SK-N-SH (cell line): ENCODE results near the gene SETX. TPM values are rescaled to one million over a fixed set of nuclear protein-coding genes. Genes with fewer than 3 reads are reported as not detected.

Experiments
- CTCF ChIA-PET: fragments of 300-600, 350-600 bp; formaldehyde crosslinking; extraction: SDS; loops from one replicate; lab custom pipeline; 2021; lab: Yijun Ruan, JAX
- POLR2A ChIA-PET: fragments of 350-600 bp; sonication (Branson Sonifier 250); formaldehyde crosslinking; extraction: SDS; loops from one replicate; lab custom pipeline; 2020; ENCODE audit warnings: antibody characterized with exemption, inconsistent platforms; lab: Yijun Ruan, JAX
- DNase-seq: peaks from one replicate; pipeline ENCODE4 v3.0.0; 2012
- H2AFZ ChIP-seq: fragments of 200-600 bp; sonication (generic); 2 replicates; pipeline ENCODE4 v1.8.1; 2016; ENCODE audit warnings: antibody characterized with exemption, mild to moderate bottlenecking, low read depth
- H3F3A ChIP-seq: fragments of 200-600 bp; sonication (generic); replicated peaks from 2 replicates; pipeline ENCODE3; 2016; ENCODE audit warnings: antibody characterized with exemption, mild to moderate bottlenecking; ENCODE audit not compliant: insufficient read depth
- H3K27ac ChIP-seq, 2 experiments: fragments of 200-500 bp in 1 of 2; fragments of 200-600 bp in 1 of 2; sonication (Bioruptor generic) in 1 of 2; sonication (generic), shearing (Covaris generic) in 1 of 2; 2 replicates each; pipeline versions ENCODE4 v1.5.1 to v1.6.1; 2014 to 2016; ENCODE audit warnings: low read depth in 2 of 2, inconsistent platforms in 1 of 2, low read length in 1 of 2, mild to moderate bottlenecking in 1 of 2, mixed read lengths in 1 of 2
- H3K27me3 ChIP-seq: fragments of 200-600 bp; sonication (generic), shearing (Covaris generic); 2 replicates; pipeline ENCODE4 v1.6.1; 2016; ENCODE audit warnings: mixed run types; ENCODE audit not compliant: insufficient read depth
- H3K36me3 ChIP-seq, 2 experiments: fragments of 200-500 bp in 1 of 2; fragments of 200-600 bp in 1 of 2; sonication (Bioruptor generic) in 1 of 2; sonication (generic) in 1 of 2; replicated peaks in 1 of 2; 2 replicates each; pipeline versions ENCODE3 to v1.5.1; 2014 to 2016; ENCODE audit warnings: low read length in 1 of 2, mild to moderate bottlenecking in 1 of 2; ENCODE audit not compliant: insufficient read depth in 2 of 2, control insufficient read depth in 1 of 2
- H3K4me1 ChIP-seq, 2 experiments: fragments of 200-500 bp in 1 of 2; fragments of 200-600 bp in 1 of 2; sonication (Bioruptor generic) in 1 of 2; sonication (generic), shearing (Covaris generic) in 1 of 2; 2 replicates each; pipeline versions ENCODE4 v1.5.1 to v1.6.1; 2014 to 2016; ENCODE audit warnings: low read depth in 1 of 2, low read length in 1 of 2, mixed run types in 1 of 2; ENCODE audit not compliant: insufficient read depth in 2 of 2, control insufficient read depth in 1 of 2
- H3K4me2 ChIP-seq: fragments of 200-600 bp; sonication (generic), shearing (Covaris generic); 2 replicates; pipeline ENCODE4 v1.6.1; 2017; ENCODE audit warnings: mixed run types
- H3K4me3 ChIP-seq, 2 experiments: fragments of 200-500 bp in 1 of 2; fragments of 200-600 bp in 1 of 2; sonication (Bioruptor generic) in 1 of 2; sonication (generic), shearing (Covaris generic) in 1 of 2; 2 replicates each; pipeline versions ENCODE4 v1.5.1 to v1.8.1; 2014 to 2016; ENCODE audit warnings: low read depth in 2 of 2, inconsistent platforms in 1 of 2, low read length in 1 of 2, mild to moderate bottlenecking in 1 of 2, mixed read lengths in 1 of 2, moderate library complexity in 1 of 2
- H3K79me2 ChIP-seq: fragments of 200-600 bp; sonication (generic); 2 replicates; pipeline ENCODE4 v1.8.1; 2017; ENCODE audit warnings: mild to moderate bottlenecking; ENCODE audit not compliant: insufficient read depth
- H3K9ac ChIP-seq: fragments of 200-600 bp; sonication (generic); 2 replicates; pipeline ENCODE4 v1.6.1; 2017; ENCODE audit warnings: mixed run types
- H3K9me2 ChIP-seq: fragments of 200-600 bp; sonication (generic); 2 replicates; pipeline ENCODE4 v1.6.1; 2017; ENCODE audit warnings: mixed run types
- H3K9me3 ChIP-seq: fragments of 200-600 bp; sonication (generic); 2 replicates; pipeline ENCODE4 v1.6.1; 2017; ENCODE audit warnings: mixed run types, mild to moderate bottlenecking, moderate library complexity
- H4K20me1 ChIP-seq: fragments of 200-600 bp; sonication (generic); 2 replicates; pipeline ENCODE4 v1.6.1; 2017; ENCODE audit warnings: mild to moderate bottlenecking, mixed run types; ENCODE audit not compliant: insufficient read depth
- FOSL2 ChIP-seq: IDR thresholded peaks from 2 replicates; pipeline ENCODE4 v1.4.0; 2012; ENCODE audit warnings: low read depth, mild to moderate bottlenecking, moderate library complexity, borderline replicate concordance
- FOXM1 ChIP-seq: IDR thresholded peaks from 2 replicates; pipeline ENCODE4 v1.4.0; 2012; ENCODE audit warnings: low read depth, mild to moderate bottlenecking
- RCOR1 ChIP-seq: fragments of 150-350 bp; IDR thresholded peaks from 2 replicates; pipeline ENCODE4 v1.6.1; 2017; ENCODE audit warnings: antibody characterized with exemption, low read length
- RFX5 ChIP-seq: IDR thresholded peaks from 2 replicates; pipeline ENCODE4 v1.6.1; 2012; ENCODE audit warnings: mild to moderate bottlenecking, improper control_type of control experiment, low read length
- RXRA ChIP-seq: IDR thresholded peaks from 2 replicates; pipeline ENCODE4 v1.4.0; 2012; ENCODE audit warnings: low read depth, mild to moderate bottlenecking, borderline replicate concordance
- SIN3A ChIP-seq: IDR thresholded peaks from 2 replicates; pipeline ENCODE4 v1.6.1; 2012; ENCODE audit warnings: low read depth, mild to moderate bottlenecking, low read length, moderate library complexity, borderline replicate concordance
- WGBS: methylation state at CpG from one replicate; pipeline ENCODE4 v1.1.6; 2017; ENCODE audit warnings: low lambda C conversion rate; 5-methylcytosine and 5-hydroxymethylcytosine counted together
- polyA plus RNA-seq, 3 experiments: library from polyadenylated mRNA; depleted of rRNA; stranded (reverse); fragments of >200 nt; gene quantifications; 2 replicates each; pipeline ENCODE4 v1.2.3, GENCODE V29; 2012
- TF ChIP-seq, protein P1 (sequence below): fragments of 200-600 bp; sonication (generic); IDR thresholded peaks from 2 replicates; pipeline ENCODE4 v1.6.1; 2017; ENCODE audit warnings: antibody characterized with exemption, mild to moderate bottlenecking, moderate library complexity
- TF ChIP-seq, protein P2 (sequence below): IDR thresholded peaks from 2 replicates; pipeline ENCODE4 v1.6.1; 2012; ENCODE audit warnings: mild to moderate bottlenecking, low read depth, low read length, moderate library complexity

Gene SETX
- polyA plus RNA-seq, 1 of the 3 experiments (the other 2 are of a cell fraction): 12.3 TPM

DNA sequence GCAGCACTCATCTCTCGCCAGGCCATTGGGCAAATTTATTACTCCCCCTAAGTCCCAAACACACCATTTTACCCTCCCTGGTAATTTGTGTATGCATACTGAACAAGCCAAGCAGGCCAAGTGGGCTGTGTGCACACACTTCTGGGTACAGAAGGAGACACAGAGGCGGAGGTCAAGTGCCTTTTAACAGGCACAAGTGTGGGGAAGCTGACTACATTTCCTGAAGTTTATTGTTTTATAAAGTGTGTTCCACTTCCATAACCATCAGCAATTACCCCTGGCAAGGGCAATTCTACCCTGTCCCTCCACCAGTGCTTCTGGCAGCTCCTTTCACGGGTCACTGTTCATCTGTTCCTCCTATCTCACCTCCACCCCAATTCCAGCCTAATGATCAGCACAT is 93.9 kb downstream of the SETX start:
- POLR2A ChIA-PET: no interaction called here
- 81% methylated on average over 3 of the region's 3 CpGs for WGBS
- no peak for DNase-seq
- Histone ChIP-seq H4K20me1 (no peaks in the 10 kb centered on the region), H2AFZ (no peak overlapping the region), H3K27ac (no peak overlapping the region), H3K27me3 (no peaks in the 10 kb centered on the region), H3K36me3 (peaks cover 25 to 43% of the 10 kb centered on the region in 2 experiments), H3K9me3 (no peaks in the 10 kb centered on the region), H3K79me2 (no peaks in the 10 kb centered on the region), H3K9me2 (no peaks in the 10 kb centered on the region), H3K4me3 (no peak overlapping the region), H3F3A (peaks cover 12% of the 10 kb centered on the region), H3K4me1 (no peaks in the 10 kb centered on the region; a peak in 1 of 4 replicates), H3K4me2 (no peak overlapping the region), H3K9ac (no peak overlapping the region)
- CTCF ChIA-PET: interaction anchor here (0.6 to 7.7 kb wide), 11 partner anchors 10 to 505 kb away, joined by 3 to 78 read pairs (median 3); no protein-coding TSS in a partner anchor
- no peak for TF ChIP-seq FOSL2
- TF ChIP-seq RCOR1: no peak

DNA sequence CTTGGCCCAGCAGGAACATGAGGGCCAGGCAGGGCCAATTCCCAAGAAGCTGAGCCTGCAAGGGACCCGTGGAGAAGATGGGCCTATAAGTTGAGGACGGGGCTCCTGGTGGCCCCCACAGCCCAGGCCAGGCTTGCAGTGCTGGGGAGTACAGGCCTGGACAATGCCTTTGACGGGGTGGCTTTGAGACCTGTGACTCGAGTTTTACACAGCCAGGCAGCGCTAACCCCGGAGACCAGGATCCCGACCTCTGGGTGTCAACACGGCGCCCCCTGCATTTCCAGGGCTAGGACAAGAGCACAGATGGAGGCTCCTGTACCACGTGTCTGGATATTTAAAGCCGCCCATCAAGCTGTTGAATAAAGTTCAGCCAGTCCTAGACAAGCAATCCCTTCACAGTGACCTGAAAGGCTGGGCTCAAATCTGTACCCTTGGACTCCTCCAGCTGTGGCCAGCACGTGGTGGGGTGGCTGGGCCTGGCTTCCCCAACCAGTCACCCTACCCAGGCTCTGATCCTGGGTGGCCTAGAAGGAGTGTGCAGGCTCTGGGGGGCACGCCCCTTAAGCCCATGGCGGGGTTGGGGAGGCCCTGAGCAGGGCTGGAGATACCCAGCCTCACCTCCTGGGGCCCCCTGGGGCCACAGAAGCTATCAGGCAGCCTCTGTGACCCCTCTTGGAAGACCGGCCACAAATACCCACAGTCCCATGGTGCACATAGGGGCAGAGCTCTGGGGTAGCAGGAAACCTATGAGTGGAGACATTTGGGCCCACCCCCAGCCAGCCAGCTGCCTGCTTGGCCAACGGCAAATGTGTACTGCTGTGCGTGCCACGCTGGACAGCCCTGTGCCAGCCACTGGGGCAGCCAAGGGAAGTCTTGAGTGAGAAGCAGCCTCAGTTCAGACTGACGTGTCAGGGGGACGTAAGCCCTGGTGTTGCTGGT is 104.2 kb downstream of the SETX start:
- H3F3A ChIP-seq: no peaks in the 10 kb centered on the region
- ChIA-PET CTCF (interaction anchor here (0.7 to 4.1 kb wide), 6 partner anchors 9 to 495 kb away, joined by 3 to 22 read pairs (median 4); no protein-coding TSS in a partner anchor), POLR2A (interaction anchor here (1.0 kb wide), 1 partner anchor 12 kb away, joined by 3 read pairs; no protein-coding TSS in a partner anchor)
- H2AFZ ChIP-seq: no peak overlapping the region
- no peaks in the 10 kb centered on the region; a peak in 1 of 4 replicates for H3K4me1 ChIP-seq
- no peaks in the 10 kb centered on the region for H3K79me2 ChIP-seq
- H4K20me1 ChIP-seq: no peaks in the 10 kb centered on the region
- H3K9me2 ChIP-seq: no peaks in the 10 kb centered on the region
- 74% methylated on average over 9 of the region's 20 CpGs for WGBS
- H3K36me3 ChIP-seq: no peaks in the 10 kb centered on the region
- H3K9ac ChIP-seq: no peak overlapping the region
- no peak for DNase-seq
- no peak overlapping the region for H3K27ac ChIP-seq
- H3K4me3 ChIP-seq: no peak overlapping the region
- TF ChIP-seq RXRA (no peak), RFX5 (no peak), FOSL2 (no peak), SIN3A (no peak), FOXM1 (no peak)
- TF ChIP-seq, protein P1, sequence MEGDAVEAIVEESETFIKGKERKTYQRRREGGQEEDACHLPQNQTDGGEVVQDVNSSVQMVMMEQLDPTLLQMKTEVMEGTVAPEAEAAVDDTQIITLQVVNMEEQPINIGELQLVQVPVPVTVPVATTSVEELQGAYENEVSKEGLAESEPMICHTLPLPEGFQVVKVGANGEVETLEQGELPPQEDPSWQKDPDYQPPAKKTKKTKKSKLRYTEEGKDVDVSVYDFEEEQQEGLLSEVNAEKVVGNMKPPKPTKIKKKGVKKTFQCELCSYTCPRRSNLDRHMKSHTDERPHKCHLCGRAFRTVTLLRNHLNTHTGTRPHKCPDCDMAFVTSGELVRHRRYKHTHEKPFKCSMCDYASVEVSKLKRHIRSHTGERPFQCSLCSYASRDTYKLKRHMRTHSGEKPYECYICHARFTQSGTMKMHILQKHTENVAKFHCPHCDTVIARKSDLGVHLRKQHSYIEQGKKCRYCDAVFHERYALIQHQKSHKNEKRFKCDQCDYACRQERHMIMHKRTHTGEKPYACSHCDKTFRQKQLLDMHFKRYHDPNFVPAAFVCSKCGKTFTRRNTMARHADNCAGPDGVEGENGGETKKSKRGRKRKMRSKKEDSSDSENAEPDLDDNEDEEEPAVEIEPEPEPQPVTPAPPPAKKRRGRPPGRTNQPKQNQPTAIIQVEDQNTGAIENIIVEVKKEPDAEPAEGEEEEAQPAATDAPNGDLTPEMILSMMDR: no peak
- TF ChIP-seq, protein P2, sequence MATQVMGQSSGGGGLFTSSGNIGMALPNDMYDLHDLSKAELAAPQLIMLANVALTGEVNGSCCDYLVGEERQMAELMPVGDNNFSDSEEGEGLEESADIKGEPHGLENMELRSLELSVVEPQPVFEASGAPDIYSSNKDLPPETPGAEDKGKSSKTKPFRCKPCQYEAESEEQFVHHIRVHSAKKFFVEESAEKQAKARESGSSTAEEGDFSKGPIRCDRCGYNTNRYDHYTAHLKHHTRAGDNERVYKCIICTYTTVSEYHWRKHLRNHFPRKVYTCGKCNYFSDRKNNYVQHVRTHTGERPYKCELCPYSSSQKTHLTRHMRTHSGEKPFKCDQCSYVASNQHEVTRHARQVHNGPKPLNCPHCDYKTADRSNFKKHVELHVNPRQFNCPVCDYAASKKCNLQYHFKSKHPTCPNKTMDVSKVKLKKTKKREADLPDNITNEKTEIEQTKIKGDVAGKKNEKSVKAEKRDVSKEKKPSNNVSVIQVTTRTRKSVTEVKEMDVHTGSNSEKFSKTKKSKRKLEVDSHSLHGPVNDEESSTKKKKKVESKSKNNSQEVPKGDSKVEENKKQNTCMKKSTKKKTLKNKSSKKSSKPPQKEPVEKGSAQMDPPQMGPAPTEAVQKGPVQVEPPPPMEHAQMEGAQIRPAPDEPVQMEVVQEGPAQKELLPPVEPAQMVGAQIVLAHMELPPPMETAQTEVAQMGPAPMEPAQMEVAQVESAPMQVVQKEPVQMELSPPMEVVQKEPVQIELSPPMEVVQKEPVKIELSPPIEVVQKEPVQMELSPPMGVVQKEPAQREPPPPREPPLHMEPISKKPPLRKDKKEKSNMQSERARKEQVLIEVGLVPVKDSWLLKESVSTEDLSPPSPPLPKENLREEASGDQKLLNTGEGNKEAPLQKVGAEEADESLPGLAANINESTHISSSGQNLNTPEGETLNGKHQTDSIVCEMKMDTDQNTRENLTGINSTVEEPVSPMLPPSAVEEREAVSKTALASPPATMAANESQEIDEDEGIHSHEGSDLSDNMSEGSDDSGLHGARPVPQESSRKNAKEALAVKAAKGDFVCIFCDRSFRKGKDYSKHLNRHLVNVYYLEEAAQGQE: no peak
- H3K9me3 ChIP-seq: no peaks in the 10 kb centered on the region
- H3K27me3 ChIP-seq: no peaks in the 10 kb centered on the region
- no peak overlapping the region for H3K4me2 ChIP-seq
